ENCODE data around the gene MT1E.

The MT1E gene

DNA sequence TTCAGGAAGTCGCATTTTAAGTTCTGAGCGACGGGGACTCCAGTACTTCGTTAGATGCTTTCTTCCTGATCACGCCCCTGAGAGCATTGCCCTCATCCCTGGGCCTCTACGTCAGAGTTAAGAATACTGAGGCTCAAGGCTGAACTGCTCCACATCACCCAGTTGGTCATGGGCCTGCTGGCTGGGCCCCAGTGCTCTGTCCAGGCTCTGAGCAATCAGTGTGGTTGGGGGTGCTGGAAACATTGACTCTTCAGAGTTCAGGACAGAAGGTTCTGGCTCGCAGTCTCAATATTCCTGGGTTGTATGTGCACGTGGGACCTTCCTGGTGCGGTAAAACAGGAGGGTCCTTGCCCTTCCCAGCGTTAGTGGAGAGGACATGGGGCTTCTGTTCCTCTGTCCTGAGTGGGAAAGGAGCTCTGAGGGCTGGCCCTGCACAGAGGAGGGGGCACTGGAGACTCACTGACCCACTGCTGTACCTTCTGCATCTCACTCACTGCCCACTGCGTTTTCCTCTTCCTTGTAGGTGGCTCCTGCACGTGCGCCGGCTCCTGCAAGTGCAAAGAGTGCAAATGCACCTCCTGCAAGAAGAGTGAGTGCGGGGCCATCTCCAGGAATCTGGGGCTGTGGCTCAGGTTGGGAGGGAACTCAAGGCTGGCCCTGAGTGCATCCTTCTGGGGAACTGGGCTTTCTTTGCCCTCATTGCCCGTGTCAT is 518 bp downstream of the MT1E start:
- FAIRE-seq: no peak
- DNase-seq (ENCODE audit: low spot score): no peak

DNA sequence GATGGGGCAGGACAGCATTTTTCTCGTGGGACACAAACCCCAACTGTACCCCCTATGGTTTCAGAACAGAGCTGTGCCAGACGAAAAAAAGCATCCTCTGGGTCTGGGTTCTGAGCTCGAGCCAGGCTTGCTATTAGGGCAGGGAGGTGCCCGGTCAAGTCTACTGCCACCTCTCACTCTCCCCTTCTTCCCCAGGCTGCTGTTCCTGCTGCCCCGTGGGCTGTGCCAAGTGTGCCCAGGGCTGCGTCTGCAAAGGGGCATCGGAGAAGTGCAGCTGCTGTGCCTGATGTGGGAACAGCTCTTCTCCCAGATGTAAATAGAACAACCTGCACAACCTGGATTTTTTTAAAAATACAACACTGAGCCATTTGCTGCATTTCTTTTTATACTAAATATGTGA is 1.1 kb downstream of the MT1E start:
- DNase-seq (ENCODE audit: low spot score): no peak
- no peak for FAIRE-seq

DNA sequence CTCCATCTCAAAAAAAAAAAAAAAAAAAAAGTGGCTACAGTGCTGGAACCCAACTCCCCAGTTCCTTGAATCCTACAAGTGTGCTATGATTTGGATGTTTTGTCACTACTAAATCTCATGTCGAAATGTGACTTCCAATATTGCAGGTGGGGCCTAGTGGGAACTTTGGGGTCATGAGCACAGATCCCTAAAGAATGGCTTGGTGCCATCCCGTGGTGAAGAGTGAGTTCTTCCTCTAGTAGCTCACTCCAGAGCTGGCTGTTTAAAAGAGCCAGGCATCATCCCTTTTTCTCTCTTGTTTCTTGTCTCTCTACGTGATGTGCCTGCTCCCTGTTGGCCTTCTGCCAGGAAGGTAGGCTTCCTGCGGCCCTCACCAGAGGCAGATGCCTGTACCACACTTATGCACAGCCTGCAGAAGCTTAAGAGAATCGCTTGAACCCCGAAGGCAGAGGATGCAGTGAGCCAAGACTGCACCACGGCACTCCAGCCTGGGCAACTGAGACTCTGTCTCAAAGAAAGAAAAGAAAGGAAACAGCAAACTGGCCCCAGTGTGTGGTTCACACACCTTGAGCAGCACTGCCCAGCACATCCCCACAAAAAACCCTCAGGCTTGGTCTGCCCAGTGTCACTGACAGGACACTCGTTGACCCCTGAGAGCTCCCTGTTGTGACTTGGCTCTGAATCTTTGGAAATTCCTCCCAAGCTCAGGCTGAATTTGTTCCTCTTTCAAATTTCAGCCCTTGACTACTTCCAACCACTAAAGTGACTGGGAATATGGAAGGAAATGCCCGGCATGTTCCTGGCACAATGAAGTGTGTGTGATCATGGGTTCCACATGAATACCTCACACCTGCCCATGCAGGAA is 3.1 kb downstream of the MT1E start:
- FAIRE-seq (no peak), DNase-seq (ENCODE audit: low spot score) (no peak)

DNA sequence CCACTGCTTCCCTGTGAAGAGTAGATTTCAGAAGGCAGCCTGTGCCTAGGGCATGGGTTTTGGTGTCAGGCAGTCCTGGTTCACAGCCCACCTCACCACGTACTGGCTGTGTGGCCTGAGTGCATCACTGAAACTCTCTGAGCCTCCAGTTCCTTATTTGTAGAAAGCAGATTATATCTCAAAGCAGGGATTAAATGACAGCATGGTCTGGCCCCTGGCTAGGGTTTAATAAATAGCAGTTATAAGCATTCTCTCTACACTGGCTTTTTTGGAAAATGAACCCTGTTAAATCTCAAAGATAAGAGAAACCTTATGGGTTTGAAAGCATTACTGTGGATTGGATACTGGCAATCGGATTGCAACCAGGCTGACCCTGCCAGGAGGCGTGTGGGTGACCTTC is 4.0 kb downstream of the MT1E start:
- DNase-seq (ENCODE audit: low spot score) (no peak), FAIRE-seq (no peak)

DNA sequence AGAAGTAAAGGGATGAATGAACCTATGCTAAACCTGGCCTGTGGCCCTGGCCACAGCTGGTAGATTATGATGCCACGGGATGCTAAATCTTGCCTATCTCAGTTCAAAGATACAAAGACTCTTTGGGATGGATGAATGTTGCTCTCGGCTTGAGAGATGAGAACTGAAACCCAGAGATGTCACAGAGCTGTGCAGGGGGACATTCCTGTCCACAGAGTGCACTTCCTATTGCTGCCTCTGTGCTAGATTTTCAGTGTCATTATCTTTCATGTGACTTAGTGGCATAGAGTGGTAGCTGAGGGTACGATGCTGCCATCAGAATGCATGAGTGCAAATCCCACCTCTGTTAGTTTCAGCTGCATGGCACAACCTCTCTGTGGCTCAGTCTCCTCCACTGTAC is 4.6 kb downstream of the MT1E start:
- DNase-seq (ENCODE audit: low spot score): no peak
- no peak for FAIRE-seq

DNA sequence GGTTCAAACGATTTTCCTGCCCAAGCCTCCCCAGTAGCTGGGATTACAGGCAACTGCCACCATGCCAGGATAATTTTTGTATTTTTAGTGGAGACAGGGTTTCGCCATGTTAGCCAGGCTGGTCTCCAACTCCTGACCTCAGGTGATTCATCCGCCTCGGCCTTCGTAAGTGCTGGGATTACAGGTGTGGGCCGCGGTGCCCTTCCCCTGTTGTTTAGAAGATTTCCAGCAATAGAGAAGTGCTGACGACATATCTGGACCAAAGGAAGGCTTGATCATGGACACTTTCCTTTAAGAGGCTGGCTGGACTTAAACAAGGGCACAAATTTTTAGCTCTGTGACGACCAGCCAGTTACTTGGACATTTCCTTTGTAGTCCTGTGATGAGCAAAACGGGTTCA is 5.6 kb downstream of the MT1E start:
- FAIRE-seq (no peak), DNase-seq (ENCODE audit: low spot score) (no peak)

DNA sequence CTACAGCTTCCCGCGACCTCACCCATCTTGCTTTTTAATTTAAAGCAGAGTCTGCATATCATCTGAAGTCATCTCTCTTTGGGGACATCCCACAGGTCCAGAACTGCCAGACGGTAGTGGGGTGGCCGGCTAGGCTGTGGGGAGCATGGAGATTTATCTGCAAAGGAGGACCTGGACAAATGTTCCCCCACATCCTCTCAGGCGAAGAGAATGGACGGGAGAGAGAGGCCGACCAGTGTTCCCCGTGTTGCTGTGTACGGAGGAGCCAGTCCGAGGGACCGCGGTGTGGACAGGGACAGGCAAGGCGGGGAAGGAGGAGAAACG is 6.2 kb downstream of the MT1E start:
- FAIRE-seq (no peak), DNase-seq (ENCODE audit: low spot score) (no peak)

DNA sequence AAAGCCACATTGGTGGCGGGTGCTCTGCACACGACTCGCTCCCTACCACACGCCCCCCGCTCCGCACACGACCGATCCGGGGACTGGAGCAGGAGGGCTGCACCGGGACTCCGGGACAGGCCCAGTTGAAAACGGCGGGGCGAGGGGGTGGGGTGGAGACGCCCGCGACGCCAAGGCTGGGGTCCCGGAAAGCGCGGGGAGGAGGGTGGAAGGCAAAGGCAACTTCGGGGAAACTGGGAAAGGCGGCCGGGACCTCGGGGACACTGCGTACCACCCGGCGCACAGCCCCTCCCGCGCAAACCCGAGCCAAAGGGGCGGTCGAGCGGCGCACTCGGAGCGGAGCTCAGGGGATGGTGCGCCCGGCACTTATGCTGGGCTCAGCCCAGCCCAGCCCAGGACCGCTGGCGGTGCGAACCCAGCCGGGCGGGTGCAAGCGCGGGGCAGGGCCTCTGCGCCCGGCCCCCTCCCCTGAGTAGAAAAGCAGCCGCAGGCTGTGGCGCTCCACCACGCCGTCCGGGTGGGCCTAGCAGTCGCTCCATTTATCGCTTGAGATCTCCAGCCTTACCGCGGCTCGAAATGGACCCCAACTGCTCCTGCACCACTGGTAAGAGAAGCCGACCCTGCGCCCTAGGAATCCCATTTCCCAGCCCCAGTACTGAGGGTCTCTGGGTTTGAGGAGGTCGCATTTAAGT is 6.7 kb downstream of the MT1E start, which contains the start of gene MT1M:
TSS of gene MT1M (plus strand) at position 504 of the 692 bp plus-strand sequence. CDS start at position 577, 73 bp downstream.
- FAIRE-seq (no peak), DNase-seq (ENCODE audit: low spot score) (no peak)

DNA sequence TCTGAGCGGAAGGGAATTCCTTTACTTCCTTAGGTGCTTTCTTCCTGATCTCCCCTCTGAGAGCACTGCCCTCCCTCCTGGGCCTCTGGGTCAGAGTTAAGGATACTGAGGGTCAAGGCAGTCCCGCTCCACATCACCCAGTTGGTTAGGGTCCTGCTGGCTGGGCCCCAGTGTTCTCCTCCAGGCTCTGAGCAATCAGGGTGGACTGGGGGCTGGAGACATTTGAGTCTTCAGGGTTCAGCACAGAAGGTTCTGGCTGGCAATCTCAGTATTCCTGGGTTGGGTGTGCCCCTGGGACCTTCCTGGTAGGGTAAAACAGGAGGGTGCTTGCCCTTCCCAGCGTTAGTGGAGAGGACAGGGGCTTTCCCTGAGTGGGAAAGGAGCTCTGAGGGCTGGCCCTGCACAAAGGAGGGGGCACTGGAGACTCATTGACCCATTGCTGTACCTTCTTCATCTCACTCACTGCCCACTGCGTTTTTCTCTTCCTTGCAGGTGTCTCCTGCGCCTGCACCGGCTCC is 7.3 kb downstream of the MT1E start:
- no peak for FAIRE-seq
- DNase-seq (ENCODE audit: low spot score): no peak

DNA sequence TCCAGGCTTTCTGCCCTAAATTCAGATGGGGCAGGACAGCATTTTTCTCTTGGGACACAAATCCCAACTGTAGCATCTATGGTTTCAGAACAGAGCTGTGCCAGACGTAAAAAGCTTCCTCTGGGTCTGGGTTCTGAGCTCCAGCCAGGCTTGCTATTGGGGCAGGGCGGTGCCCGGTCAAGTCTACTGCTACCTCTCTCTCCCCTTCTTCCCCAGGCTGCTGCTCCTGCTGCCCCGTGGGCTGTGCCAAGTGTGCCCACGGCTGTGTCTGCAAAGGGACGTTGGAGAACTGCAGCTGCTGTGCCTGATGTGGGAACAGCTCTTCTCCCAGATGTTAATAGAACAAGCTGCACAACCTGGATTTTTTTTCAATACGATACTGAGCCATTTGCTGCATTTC is 8.0 kb downstream of the MT1E start:
- FAIRE-seq (no peak), DNase-seq (ENCODE audit: low spot score) (no peak)

DNA sequence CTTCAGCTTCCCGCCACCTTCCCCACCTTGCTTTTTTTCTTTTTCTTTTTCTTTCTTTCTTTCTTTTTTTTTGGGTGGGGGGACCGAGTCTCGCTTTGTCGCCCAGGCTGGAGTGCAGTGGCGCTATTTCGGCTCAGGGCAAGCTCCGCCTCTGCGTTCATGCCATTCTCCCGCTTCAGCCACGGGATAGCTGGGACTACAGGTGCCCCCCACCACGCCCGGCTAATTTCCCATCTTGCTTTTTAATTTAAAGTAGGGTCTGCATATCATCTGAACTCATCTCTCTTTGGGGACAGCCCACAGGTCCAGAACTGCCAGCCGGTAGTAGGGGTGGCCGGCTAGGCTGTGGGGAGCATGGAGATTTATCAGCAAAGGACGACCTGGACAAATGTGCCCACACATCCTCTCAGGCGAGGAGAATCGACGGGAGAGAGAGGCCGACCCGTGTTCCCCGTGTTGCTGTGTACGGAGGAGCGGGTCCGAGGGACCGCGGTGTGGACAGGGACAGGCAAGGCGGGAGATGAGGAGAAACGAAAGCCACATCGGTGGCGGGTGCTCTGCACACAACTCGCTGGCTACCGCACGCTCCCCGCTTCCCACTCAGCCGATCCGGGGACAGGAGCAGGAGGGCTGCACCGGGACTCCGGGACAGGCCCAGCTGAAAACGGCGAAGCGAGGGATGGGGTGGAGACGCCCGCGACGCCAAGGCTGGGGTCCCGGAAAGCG is 9.3 kb downstream of the MT1E start:
- FAIRE-seq: no peak
- no peak for DNase-seq (ENCODE audit: low spot score)

DNA sequence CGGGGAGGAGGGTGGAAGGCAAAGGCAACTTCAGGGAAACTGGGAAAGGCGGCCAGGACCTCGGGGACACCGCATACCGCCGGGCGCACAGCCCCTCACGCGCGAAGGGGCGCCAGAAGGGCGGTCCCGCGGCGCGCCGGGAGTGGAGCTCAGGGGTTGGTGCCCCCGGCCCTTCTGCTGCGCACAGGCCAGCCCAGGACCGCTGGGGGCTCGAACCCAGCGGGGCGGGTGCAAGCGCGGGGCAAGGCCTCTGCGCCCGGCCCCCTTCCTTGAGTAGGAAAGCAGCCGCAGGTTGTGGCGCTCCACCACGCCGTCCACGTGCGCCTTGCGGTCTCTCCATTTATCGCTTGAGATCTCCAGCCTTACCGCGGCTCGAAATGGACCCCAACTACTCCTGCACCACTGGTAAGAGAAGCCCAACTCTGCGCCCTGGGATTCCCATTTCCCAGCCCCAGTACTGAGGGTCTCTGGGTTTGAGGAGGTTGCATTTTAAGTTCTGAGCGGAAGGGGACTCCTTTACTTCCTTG is 9.9 kb downstream of the MT1E start:
- FAIRE-seq (no peak), DNase-seq (ENCODE audit: low spot score) (no peak)

DNA sequence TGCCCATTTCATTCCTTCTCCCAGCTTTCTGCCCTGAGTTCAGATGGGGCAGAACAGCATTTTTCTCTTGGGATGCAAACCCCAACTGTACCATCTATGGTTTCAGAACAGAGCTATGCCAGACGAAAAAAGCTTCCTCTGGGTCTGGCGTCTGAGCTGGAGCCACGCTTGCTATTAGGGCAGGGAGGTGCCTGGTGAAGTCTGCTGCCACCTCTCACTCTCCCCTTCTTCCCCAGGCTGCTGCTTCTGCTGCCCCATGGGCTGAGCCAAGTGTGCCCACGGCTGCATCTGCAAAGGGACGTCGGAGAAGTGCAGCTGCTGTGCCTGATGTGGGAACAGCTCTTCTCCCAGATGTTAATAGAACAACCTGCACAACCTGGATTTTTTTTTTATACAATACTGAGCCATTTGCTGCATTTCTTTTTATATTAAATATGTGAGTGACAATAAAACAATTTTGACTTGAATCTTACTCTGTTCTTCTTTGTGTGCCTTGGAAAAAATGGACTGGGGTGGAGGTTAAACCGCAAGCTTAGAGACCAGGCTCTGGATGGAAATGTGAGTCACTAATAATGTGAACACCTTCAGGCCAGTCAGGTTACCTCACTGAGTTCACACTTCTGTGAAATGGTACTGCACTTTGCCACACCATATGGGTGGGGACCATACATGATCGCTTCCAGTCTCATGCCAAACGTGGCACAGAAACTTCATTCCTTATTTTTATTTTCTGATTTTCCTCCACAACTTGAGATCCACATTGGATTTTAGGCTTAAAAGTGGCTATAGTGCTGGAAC is 11.2 kb downstream of the MT1E start:
- no peak for FAIRE-seq
- no peak for DNase-seq (ENCODE audit: low spot score)

DNA sequence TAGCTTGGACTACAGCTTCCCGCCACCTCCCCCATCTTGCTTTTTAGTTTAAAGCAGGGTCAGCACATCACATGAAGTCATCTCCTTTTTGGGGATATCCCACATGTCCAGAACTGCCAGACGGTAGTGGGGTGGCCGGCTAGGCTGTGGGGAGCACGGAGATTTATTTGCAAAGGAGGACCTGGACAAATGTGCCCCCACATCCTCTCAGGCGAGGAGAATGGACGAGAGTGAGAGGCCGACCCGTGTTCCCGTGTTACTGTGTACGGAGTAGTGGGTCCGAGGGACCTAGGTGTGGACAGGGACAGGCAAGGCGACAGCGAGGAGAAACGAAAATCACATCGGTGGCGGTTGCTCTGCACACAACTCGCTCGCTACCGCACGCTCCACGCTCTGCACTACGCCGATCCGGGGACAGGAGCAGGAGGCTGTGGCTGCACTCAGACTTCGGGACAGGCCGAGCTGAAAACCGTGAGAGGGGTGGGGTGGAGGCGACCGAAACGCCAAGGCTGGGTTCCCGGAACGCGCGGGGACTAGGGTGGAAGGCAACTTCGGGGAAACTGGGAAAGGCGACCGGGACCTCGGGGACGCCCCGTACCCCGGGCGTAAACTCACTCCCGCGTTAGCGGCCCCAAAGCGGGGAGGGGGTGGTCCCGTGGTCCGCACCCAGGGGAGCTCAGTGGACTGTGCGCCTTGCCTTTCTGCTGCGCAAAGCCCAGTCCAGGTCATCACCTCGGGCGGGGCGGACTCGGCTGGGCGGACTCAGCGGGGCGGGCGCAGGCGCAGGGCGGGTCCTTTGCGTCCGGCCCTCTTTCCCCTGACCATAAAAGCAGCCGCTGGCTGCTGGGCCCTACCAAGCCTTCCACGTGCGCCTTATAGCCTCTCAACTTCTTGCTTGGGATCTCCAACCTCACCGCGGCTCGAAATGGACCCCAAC is 12.5 kb downstream of the MT1E start, which contains the start of gene MT1A:
TSS of gene MT1A (plus strand) at position 853 of the 937 bp plus-strand sequence. CDS start at position 926, 73 bp downstream.
- no peak for DNase-seq (ENCODE audit: low spot score)
- FAIRE-seq: no peak

DNA sequence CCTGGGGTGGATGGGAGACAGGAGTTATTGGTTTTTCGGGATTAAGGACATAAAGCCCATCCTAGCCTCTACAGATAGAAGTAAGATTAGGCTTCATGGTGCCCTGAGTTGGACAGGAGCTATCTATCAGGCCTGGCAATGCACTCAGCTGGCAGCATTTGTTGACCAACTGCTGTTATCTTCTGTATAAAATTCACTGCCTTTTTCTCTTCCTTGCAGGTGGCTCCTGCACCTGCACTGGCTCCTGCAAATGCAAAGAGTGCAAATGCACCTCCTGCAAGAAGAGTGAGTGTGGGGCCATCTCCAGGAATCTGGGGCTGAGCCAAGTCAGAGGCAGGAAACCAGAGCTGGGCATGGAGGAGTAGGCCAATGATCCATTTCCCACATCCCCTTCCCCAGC is 13.5 kb downstream of the MT1E start:
- FAIRE-seq: no peak
- no peak for DNase-seq (ENCODE audit: low spot score)

DNA sequence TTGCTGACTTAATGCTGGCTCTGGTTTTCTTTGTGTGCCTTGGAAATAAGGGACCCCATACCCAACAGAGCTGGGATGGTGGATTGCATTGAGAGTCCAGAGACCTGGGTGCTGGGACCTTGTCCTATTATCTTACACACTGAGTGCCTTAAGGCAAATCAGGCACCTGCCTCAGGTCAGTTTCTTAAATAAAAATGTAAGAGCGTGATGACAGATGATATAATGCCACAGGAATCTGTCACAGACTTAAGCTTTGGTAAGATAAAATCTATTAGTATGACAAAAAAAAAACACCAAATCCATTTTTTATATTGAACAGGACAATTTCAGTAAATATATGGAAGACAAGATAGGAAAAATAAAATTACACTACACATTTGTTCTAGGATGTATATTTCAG is 14.5 kb downstream of the MT1E start:
- DNase-seq (ENCODE audit: low spot score): no peak
- FAIRE-seq: no peak

DNA sequence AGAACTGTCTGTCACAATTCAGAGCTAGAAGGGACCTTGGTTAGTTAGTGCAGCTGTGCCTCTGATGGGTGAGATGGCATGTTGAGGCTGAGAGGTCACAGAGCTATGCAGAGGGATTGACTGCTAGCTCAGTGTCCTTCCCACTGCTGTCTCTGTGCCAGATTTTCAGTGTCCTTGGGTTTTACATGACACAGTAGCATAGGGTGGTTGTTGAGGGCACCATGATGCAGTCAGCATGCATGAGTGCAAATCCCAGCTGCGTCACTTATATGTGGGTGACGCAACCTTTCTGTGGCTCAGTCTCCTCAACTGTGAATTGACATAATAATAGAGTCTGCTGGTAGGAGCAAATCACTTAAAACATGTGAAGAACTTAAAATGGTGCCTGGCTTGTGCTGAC is 15.6 kb downstream of the MT1E start:
- DNase-seq (ENCODE audit: low spot score): no peak
- FAIRE-seq: no peak

DNA sequence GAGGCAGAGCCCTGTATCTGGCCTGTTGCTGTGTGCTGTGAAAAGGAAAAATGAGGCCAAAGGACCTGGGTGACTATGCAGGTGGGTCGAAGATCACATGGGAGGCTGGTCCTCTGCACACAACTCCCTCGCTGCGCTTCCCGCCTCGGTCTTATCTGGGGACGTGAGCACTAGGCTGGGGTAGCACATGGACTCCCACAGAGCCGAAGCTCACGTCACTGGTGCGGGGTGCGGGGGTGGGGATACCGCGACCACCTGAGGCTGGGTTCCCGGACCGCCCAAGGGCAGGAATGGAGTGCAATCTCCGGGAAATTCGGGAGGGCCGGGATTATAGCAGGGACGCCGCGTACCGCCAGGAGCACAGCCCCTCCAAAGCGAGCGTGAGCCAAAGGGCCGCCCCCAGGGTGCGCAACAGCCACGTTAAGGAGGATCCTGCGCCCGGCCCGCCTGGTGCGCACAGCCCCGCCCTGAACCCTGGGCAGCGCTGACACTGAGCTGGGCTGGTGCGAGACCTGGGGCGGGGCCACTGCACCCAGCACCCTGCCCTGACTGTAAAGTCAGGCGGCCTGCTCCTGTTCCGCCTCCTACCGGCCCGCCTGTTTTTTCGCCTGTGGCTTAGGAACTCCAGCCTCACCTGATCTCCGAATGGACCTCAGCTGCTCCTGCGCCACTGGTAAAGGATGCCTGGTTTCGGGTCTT is 17.6 kb downstream of the MT1E start:
- no peak for DNase-seq (ENCODE audit: low spot score)
- FAIRE-seq: no peak

DNA sequence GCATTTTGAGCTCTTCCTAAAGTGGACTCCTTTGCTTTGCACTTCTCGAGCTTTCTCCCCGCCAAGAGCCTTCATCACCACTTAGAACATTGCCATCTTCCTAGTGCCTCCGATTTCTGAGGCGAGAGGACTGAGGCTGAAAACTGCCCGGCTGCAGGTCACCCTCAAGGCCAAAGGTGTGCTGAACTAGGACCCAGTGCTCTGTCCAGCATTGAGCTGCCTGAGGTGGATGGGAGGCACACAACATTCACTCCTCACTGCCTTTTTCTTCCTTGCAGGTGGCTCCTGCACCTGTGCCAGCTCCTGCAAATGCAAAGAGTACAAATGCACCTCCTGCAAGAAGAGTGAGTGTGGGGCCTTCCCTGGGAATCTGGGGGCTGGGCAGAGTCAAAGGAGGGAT is 18.3 kb downstream of the MT1E start:
- DNase-seq (ENCODE audit: low spot score) (no peak), FAIRE-seq (no peak)
